ENCODE results near the gene GPC3.

DNA sequence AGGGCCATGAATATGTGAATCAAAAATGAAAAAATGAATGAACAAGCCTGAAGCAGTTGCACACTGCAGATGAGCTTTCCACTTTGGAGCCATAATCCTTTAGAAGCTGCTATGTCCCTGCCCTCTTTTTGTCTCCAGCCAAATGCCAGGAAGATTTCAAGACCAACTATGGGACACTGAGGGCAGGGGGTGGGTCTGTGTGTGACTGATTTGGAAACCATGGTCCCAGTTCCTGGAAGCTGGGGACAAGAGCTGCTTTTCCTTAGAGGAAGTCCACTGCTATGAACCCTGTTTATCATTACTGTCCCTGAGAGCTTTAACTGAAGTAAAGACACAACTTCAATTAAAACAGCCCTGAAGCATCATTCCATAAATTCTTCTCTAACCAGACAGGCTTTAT, 416.2 kb downstream of the GPC3 start:
- TF ChIP-seq, protein P1, sequence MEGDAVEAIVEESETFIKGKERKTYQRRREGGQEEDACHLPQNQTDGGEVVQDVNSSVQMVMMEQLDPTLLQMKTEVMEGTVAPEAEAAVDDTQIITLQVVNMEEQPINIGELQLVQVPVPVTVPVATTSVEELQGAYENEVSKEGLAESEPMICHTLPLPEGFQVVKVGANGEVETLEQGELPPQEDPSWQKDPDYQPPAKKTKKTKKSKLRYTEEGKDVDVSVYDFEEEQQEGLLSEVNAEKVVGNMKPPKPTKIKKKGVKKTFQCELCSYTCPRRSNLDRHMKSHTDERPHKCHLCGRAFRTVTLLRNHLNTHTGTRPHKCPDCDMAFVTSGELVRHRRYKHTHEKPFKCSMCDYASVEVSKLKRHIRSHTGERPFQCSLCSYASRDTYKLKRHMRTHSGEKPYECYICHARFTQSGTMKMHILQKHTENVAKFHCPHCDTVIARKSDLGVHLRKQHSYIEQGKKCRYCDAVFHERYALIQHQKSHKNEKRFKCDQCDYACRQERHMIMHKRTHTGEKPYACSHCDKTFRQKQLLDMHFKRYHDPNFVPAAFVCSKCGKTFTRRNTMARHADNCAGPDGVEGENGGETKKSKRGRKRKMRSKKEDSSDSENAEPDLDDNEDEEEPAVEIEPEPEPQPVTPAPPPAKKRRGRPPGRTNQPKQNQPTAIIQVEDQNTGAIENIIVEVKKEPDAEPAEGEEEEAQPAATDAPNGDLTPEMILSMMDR (IDR thresholded peaks at IDR 0.05), result no peak
- no peak for TF ChIP-seq EZH2phosphoT487 (IDR thresholded peaks at IDR 0.05)
- no peak for TF ChIP-seq EZH2 (IDR thresholded peaks at IDR 0.05)
